COLO668 (cell line): ENCODE measurements around the gene CLMN.
A peak's percentile ranks its signal among the peaks of the same experiment; 100 is the strongest.

Experiments
- DNase-seq: peaks from one replicate; lab custom pipeline; 2025; ENCODE audit not compliant: unreplicated experiment; lab: John Stamatoyannopoulos, UW

The CLMN gene

GRCh38 chr14:95319312-95320077, at the start of gene CLMN:
Gene CLMN (minus strand): TSS chr14:95319908. CDS start chr14:95319792, 116 bp downstream.
- peak; percentile 83 for DNase-seq

- no peak for DNase-seq
Observed at GRCh38 chr14:95365401-95365800, 45.7 kb upstream of the CLMN start.

- DNase-seq, result no peak
Observed at GRCh38 chr14:95364481-95365209, 44.9 kb upstream of the CLMN start.

- DNase-seq, result no peak
Observed at GRCh38 chr14:95363468-95363954, 43.8 kb upstream of the CLMN start.

- DNase-seq, result no peak
Observed at GRCh38 chr14:95362138-95362494, 42.4 kb upstream of the CLMN start.

GRCh38 chr14:95361373-95362137, 41.8 kb upstream of the CLMN start:
- peak; percentile 34 for DNase-seq

- no peak for DNase-seq
Observed at GRCh38 chr14:95360828-95361227, 41.1 kb upstream of the CLMN start.

- peak; percentile 36 for DNase-seq
Observed at GRCh38 chr14:95359994-95360826, 40.5 kb upstream of the CLMN start.

GRCh38 chr14:95356245-95356869, 36.6 kb upstream of the CLMN start:
- DNase-seq, result no peak

- no peak for DNase-seq
Observed at GRCh38 chr14:95355422-95355821, 35.7 kb upstream of the CLMN start.

GRCh38 chr14:95354834-95355233, 35.1 kb upstream of the CLMN start:
- DNase-seq, result no peak

GRCh38 chr14:95353664-95354063, 34.0 kb upstream of the CLMN start:
- DNase-seq, result no peak

GRCh38 chr14:95353007-95353406, 33.3 kb upstream of the CLMN start:
- no peak for DNase-seq

- DNase-seq, result no peak
Observed at GRCh38 chr14:95352481-95352880, 32.8 kb upstream of the CLMN start.

- no peak for DNase-seq
Observed at GRCh38 chr14:95349241-95349640, 29.5 kb upstream of the CLMN start.

- DNase-seq, result no peak
Observed at GRCh38 chr14:95348395-95349080, 28.8 kb upstream of the CLMN start.

- no peak for DNase-seq
Observed at GRCh38 chr14:95346820-95347219, 27.1 kb upstream of the CLMN start.

GRCh38 chr14:95346266-95346665, 26.6 kb upstream of the CLMN start:
- DNase-seq, result no peak

- no peak for DNase-seq
Observed at GRCh38 chr14:95345032-95345431, 25.3 kb upstream of the CLMN start.

GRCh38 chr14:95344536-95344935, 24.8 kb upstream of the CLMN start:
- no peak for DNase-seq
